Liver (tissue), 3 donors: ENCODE results near the gene SMARCC1.

Experiments used
- EGR1 ChIP-seq, 2 donors: IDR thresholded peaks; 2 replicates each; pipeline ENCODE4 v1.6.1; 2016 to 2018; ENCODE audit warnings: antibody characterized with exemption in 2 of 2, low read depth in 2 of 2
- NR2F2 ChIP-seq: IDR thresholded peaks from 2 replicates; pipeline ENCODE4 v1.6.1; 2016; ENCODE audit warnings: antibody characterized with exemption
- RAD21 ChIP-seq, 2 donors: IDR thresholded peaks; 2 replicates each; pipeline ENCODE4 v1.6.1; 2016; ENCODE audit warnings: antibody characterized with exemption in 2 of 2, mild to moderate bottlenecking in 2 of 2
- SP1 ChIP-seq: IDR thresholded peaks from 2 replicates; pipeline ENCODE4 v1.6.1; 2018; ENCODE audit warnings: antibody characterized with exemption, mild to moderate bottlenecking
- TAF1 ChIP-seq: conservative IDR thresholded peaks from 2 replicates; pipeline ENCODE4 v1.6.1; 2016; ENCODE audit warnings: antibody characterized with exemption, mild to moderate bottlenecking
- TF ChIP-seq, protein P1 (sequence below): fragments of 150-350 bp; IDR thresholded peaks from 2 replicates; pipeline ENCODE4 v1.5.1; 2017; ENCODE audit warnings: improper control_type of control experiment, low read depth, low read length; ENCODE audit not compliant: missing input control
- donor health status: healthy.
- donor health status: healthy.

DNA sequence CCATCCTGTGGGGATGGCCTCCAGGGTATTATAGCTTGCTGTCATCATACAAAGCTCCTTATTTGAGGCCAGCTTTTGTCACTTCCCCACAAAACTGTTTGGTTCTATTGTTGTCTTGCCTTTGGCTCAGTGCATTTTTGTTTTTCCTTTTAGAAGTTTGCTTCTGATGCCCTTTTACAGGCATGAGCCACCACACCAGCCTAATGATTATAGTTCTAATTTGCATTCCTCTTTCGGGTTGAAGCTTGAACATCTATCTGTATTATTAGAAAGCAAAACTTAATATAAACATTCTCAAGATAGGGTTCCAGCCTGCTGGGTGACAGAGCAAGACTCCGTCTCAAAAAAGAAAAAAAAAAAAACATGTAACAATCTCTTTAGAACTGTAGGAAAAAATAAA is 39.8 kb downstream of the SMARCC1 start:
- TF ChIP-seq, protein P1, sequence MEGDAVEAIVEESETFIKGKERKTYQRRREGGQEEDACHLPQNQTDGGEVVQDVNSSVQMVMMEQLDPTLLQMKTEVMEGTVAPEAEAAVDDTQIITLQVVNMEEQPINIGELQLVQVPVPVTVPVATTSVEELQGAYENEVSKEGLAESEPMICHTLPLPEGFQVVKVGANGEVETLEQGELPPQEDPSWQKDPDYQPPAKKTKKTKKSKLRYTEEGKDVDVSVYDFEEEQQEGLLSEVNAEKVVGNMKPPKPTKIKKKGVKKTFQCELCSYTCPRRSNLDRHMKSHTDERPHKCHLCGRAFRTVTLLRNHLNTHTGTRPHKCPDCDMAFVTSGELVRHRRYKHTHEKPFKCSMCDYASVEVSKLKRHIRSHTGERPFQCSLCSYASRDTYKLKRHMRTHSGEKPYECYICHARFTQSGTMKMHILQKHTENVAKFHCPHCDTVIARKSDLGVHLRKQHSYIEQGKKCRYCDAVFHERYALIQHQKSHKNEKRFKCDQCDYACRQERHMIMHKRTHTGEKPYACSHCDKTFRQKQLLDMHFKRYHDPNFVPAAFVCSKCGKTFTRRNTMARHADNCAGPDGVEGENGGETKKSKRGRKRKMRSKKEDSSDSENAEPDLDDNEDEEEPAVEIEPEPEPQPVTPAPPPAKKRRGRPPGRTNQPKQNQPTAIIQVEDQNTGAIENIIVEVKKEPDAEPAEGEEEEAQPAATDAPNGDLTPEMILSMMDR, result no peak
- TF ChIP-seq RAD21 (IDR thresholded peaks at IDR 0.05), result no peak
- TF ChIP-seq SP1, result no peak
- TF ChIP-seq NR2F2, result no peak
- no peak for TF ChIP-seq TAF1
- no peak for TF ChIP-seq EGR1 (IDR thresholded peaks at IDR 0.05; ENCODE audit: low read depth in 2 of 2)
